Non-pigmented ciliary epithelial cell (primary cell): Measurements from ENCODE around the gene GPSM1.
A peak's percentile ranks its signal among the peaks of the same experiment; 100 is the strongest.

ENCODE experiments used
- DNase-seq: peaks from one replicate; pipeline ENCODE4 v3.0.0-alpha.2; 2010; ENCODE audit warnings: low read depth

The GPSM1 gene

GRCh38 chr9:136327304-136327974 is at the start of gene GPSM1:
TSS of gene GPSM1 (plus strand) at chr9:136327539. CDS start at chr9:136327696, 157 bp downstream.
- DNase-seq, result no peak

- DNase-seq, result no peak
These were observed 49.6 kb upstream of the GPSM1 start for GRCh38 chr9:136277746-136278145.

GRCh38 chr9:136278221-136278620 is 49.1 kb upstream of the GPSM1 start:
- DNase-seq, result no peak

- DNase-seq, result no peak
These were observed 48.4 kb upstream of the GPSM1 start for GRCh38 chr9:136278894-136279293.

GRCh38 chr9:136279471-136279870 is 47.9 kb upstream of the GPSM1 start:
- no peak for DNase-seq

- no peak for DNase-seq
These were observed 46.6 kb upstream of the GPSM1 start for GRCh38 chr9:136280535-136281315.

GRCh38 chr9:136281421-136282271 is 45.7 kb upstream of the GPSM1 start:
- DNase-seq, result no peak

GRCh38 chr9:136282272-136282861 is 45.0 kb upstream of the GPSM1 start:
- no peak for DNase-seq

- peak; percentile 11 for DNase-seq
These were observed 43.8 kb upstream of the GPSM1 start for GRCh38 chr9:136283291-136284235.

- DNase-seq, result no peak
These were observed 43.0 kb upstream of the GPSM1 start for GRCh38 chr9:136284311-136284710.

- DNase-seq, result no peak
These were observed 42.4 kb upstream of the GPSM1 start for GRCh38 chr9:136284951-136285350.

GRCh38 chr9:136285501-136286358 is 41.6 kb upstream of the GPSM1 start:
- no peak for DNase-seq

- no peak for DNase-seq
These were observed 40.9 kb upstream of the GPSM1 start for GRCh38 chr9:136286359-136286986.

GRCh38 chr9:136286987-136287379 is 40.4 kb upstream of the GPSM1 start:
- no peak for DNase-seq

- DNase-seq, result no peak
These were observed 39.2 kb upstream of the GPSM1 start for GRCh38 chr9:136287960-136288753.

GRCh38 chr9:136289651-136290507 is 37.5 kb upstream of the GPSM1 start:
- DNase-seq, result no peak

GRCh38 chr9:136290508-136291000 is 36.8 kb upstream of the GPSM1 start:
- DNase-seq, result no peak
